Stimulated activated CD4-positive, alpha-beta T cell treated with anti-CD3 and anti-CD28 coated beads, Interleukin-4, amount 100 ng/mL, for 4 hours (primary cell): Measurements from ENCODE around the gene HTR4.
"Not testable (repeated sequence)": the region's sequence is repeated elsewhere in the genome, so short reads cannot be mapped to it uniquely, and the experiment has no call there.

Experiments
- DNase-seq, 2 experiments: peaks; one replicate each; pipeline ENCODE4 v3.0.0-alpha.2; 2020

HTR4 gene

DNA sequence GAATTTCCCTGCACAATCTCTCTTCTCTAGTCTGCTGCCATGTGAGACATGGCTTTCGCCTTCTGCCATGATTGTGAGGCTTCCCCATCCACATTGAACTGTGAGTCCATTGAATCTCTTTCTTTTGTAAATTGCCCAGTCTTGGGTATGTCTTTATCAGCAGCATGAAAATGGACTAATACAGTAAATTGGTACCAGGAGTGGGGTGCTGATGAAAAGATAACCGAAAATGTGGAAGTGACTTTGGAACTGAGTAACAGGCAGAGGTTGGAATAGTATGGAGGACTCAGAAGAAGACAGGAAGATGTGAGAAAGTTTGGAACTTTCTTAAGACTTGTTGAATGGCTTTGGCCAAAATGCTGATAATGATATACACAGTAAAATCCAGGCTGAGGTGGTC lies 124.9 kb downstream of the HTR4 start:
- not testable (repeated sequence) for DNase-seq

GRCh38 chr5:148524721-148525120 lies 129.6 kb downstream of the HTR4 start:
- DNase-seq, result no peak

DNA sequence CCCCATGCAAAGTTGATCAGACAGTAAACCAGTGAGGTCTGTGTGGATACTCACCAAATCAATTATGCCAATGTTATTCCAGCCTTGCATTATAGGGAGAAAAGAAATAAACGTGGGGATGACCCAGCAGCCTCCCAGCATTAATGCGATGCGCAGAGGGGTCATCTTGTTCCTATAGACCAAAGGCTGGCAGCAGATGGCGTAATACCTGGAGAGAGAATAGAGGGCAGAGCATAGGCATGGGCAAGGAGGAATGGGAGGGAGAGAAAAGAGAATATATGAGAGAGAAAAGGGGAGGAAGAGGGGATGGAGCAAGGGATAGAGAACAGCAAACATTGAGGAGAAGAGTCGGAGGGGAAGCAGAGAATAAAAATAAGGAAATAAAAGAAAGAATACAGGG lies 131.2 kb downstream of the HTR4 start:
- DNase-seq, result no peak

DNA sequence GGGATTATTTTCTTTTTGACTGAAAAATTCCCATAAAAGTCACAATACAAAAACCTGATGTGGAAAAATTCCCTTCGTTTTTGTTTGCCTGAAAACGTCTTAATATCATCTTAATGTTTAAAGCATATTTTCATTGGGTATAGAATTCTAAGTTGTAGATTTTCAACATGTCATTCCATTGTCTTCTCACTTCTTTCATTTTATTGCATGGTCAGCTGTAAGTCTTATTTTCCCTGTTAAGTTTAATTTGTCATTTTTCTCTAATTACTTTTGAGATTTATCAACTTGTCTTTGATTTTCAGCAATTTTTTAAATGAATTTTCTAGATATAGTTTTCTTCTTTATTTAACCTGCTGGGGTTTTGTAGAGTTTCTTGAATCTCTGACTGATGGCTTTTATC lies 138.9 kb downstream of the HTR4 start:
- no peak for DNase-seq

GRCh38 chr5:148514344-148514743 lies 140.0 kb downstream of the HTR4 start:
- no peak for DNase-seq

- no peak for DNase-seq
Observed at GRCh38 chr5:148512498-148512897, 141.8 kb downstream of the HTR4 start.

DNA sequence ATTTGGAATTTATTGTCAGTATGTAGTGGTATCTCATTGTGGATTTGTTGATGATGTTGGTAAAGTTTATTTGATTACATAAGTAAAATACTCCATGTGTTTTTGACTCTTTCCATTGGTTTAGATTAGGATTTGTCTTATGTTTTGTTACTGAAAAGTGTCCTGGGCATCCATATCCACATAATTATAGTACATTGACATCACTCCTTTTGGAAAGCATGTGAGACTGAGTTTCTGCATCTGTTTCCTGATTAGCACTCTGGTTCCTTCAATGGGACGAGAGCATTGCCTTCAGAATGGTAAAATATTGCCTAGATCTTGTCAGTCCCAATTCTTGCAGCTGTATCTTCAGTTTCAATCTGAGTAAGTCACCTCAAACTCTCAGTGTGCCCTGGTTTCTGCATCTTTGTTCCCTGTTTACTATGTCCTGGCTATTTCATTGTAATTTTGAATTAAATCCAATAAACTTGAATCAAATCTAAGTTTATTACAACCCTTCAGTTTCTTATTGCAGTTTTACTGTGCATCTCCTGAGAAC lies 142.4 kb downstream of the HTR4 start:
- no peak for DNase-seq

- no peak for DNase-seq
Observed at GRCh38 chr5:148509893-148510292, 144.4 kb downstream of the HTR4 start.

DNA sequence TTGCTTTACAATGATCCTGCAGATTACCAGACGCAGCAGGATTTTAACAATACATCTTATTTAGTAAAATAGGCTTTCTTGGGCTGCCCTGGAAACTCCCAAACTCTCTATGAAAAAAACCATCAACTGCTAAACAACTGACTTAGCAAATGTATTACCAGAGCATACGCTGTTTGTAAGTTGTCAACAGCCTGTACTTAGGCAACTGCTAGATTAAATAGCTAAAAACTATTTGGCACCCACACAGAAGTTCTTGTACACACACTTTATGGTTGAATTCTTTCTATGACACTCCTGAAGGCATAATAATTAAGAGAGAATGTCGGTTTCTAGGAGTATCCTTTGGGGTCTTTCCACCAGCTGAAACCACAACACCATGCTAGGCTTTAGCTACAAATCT lies 146.7 kb downstream of the HTR4 start:
- no peak for DNase-seq

DNA sequence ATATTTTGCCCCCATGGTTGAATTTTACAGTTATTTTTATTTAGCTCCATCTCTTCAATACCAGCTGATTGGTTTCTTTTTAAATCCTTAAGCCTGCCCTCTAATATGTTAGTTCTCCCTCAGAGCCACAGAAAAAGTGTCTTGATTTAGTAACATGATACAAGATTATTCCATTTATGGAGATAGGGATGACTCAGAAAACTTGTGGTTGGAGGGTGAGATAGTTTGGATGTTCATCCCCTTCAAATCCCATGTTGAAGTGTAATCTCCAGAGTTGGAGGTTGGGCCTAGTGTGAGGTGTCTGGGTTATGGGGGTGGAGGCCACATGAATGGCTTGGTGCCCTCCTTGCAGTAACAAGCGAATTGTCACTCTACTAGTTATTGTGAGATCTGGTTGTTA lies 154.9 kb downstream of the HTR4 start:
- no peak for DNase-seq

GRCh38 chr5:148497757-148498156 lies 156.6 kb downstream of the HTR4 start:
- DNase-seq, result no peak

DNA sequence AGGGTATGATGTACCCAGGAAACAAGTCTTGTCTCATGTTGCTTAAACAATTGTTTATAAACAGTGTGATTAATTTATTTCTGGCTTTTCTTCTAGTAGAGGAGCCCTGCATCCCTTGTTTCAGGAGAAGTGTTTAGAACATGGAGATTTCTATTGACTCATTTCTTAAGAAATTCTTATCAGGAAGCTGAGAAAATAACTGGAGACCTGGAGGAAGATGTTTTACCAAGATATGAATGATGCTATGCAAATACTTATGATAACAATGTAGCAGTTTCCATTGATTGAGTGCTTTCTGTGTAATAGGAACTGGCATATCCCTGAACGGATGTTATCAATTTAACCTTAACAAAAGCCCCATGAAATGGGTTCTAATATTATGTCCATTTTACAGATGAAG lies 162.0 kb downstream of the HTR4 start:
- DNase-seq, result no peak

DNA sequence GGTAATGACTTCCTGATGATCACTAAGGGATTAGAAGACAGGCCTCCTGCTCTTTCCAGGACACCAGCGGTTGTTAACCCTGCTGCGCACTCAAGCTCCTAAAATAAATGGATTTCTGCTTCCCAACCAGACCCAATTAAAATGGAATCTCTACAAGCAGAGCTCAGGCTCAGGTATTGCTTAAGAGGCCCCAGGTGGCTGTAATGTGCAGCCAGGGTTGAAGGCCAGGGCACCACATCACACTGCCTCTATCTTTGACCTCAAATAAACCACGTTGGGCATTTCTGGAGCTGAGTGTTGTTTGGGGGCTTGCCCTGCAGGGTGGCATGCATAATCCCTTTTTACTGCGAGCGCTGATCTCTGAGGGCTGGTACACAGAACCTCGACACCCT lies 162.5 kb downstream of the HTR4 start:
- no peak for DNase-seq

DNA sequence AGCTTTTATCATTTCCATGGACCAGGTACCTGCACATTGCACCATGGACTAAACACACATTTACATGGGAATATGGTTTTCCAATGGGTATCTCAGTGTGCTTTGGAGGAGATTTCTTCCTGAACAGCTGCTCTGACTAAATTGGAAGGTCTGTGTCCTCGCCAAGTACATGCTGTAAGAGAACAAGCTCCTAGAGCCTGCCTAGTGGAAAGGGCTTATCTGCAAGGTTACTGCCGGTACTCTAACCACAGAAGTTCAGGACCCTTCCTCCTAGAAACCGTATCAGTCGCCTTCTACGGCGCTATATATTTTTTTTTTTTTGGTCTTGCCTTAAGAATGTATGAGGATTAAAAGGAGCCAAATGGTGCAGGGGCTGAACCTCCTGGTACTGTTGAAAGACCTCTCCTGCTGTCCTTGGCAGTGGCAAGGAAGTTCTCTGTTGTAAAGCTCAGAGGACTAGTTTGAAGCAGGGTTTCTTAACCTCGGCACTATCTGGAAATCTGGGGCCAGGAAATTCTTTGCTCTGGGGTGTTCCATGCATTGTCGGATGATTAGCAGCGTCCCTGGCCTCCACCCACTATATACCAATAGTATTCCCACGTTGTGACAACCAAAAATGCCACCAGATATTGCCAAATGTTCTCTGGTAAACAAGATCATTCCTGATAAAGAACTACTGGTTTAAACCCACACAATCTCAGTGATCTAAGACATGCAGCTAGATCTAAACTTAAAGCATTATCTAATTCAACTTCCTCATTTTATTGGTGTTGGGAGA lies 163.1 kb downstream of the HTR4 start:
- no peak for DNase-seq

DNA sequence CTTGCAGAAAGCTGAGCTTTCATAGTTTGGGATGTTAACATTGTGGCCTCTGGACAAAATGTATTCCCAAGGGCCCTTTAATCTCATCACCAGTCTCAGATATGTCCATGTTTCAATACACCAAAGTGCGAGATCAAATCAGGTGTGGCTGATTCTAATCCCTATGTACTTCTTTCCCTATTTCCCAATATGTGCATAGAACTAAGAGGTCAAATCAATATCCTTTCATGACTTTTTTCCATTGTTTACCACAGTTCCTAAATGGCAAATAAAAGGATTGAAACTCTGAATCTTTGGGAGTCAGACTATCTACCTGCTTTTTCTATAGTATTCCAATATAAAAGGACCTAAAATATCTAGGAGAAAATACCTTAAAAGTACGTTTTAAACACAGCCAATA lies 165.6 kb downstream of the HTR4 start:
- no peak for DNase-seq

DNA sequence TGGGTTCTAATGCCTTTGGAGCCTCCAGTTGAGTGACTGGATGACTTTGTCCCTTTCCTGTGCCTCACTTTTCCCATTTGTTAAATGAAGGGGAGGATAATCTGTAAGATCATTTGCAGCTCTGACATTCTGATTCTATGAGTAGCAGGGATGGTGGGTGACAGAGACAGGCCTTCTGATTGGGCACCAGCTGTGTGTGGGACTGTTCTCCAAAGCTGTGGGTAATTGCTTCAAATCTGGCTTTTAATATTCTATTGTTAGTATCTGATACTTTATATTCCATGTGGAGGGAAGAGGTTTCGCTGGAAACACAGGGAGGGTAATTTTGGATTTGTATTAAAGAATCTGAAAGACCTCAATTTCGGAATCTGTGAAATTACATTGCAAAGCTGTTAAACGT lies 167.9 kb downstream of the HTR4 start:
- DNase-seq, result no peak

DNA sequence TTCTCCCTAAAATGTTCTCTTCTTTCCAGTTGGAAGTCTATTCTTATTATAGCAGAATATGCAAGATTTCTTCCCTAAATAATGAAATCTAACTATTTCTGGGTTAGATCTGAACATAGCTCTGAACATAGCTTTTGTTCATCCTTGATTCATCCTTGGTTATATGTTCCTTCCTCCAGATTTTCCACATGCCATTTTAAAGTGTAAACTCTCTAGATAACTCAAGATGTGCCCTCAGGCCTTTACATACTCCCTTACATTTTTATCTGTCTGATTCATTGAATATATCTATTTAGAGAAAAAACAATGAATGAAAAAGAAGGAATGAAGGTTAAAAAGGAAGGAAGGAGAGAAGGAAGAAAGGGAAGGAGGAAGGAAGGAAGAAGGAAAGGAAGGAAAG lies 169.7 kb downstream of the HTR4 start:
- DNase-seq, result no peak

- DNase-seq, result no peak
Observed at GRCh38 chr5:148483750-148484149, 170.6 kb downstream of the HTR4 start.

- peak; percentile 36 to 51 for DNase-seq
Observed at GRCh38 chr5:148482697-148483462, 171.4 kb downstream of the HTR4 start.

- no peak for DNase-seq
Observed at GRCh38 chr5:148482196-148482595, 172.1 kb downstream of the HTR4 start.

GRCh38 chr5:148477429-148477828 lies 176.9 kb downstream of the HTR4 start:
- DNase-seq, result no peak

DNA sequence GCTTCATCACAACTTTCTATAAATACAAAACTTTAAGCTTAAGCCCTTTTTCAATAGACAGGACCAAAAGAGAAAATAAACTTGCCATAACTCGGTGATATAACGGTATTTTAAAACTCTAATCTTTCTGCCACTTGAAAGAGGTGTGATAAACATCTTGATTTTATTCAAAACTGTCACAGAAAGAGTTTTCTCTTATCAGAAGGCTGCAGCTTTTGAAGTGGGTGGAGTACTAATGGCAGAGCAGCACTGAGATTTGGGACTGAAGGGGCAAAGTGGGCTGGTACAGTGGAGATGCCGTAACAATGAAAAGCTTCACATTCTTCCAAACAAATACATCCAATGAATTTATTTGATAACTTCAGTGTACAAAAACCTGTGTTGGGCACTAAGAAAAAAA lies 178.0 kb downstream of the HTR4 start:
- DNase-seq, result no peak

GRCh38 chr5:148474025-148474511 lies 180.3 kb downstream of the HTR4 start:
- DNase-seq, result no peak

GRCh38 chr5:148471379-148471778 lies 182.9 kb downstream of the HTR4 start:
- DNase-seq, result no peak
